ENCODE results near the gene PIGO. TPM values are rescaled to one million over a fixed set of nuclear protein-coding genes. Genes with fewer than 3 reads are reported as not detected.

Gene PIGO
- total RNA-seq, 1 experiment from 2014 or later = 23.4 TPM

- Histone ChIP-seq H4K91ac (ENCODE audit: insufficient read length, low read depth, low read length) (no peak overlapping the region), H3K14ac (ENCODE audit: insufficient read depth, low read length) (no peak overlapping the region), H2AK5ac (ENCODE audit: insufficient read length, low read length) (no peak overlapping the region), H4K20me1 (ENCODE audit: control insufficient read depth, insufficient read depth, insufficient read length) (no peaks in the 10 kb centered on the region), H3T11ph (ENCODE audit: low read length) (no peak overlapping the region), H3K27ac (ENCODE audit: insufficient read length, low read depth, low read length) (no peak overlapping the region), H4K8ac (replicated peaks; ENCODE audit: insufficient read length, low read depth, low read length) (no peak overlapping the region), H3K56ac (ENCODE audit: insufficient read length, low read depth, low read length) (no peak overlapping the region), H2BK15ac (ENCODE audit: low read depth, low read length) (no peak overlapping the region), H4K5ac (ENCODE audit: insufficient read length, low read depth, low read length) (no peak overlapping the region), H3K4me1 (ENCODE audit: insufficient read depth, low read length) (no peaks in the 10 kb centered on the region), H3K79me2 (ENCODE audit: insufficient read depth, low read length) (peaks cover 5% of the 10 kb centered on the region; the same call in 1 of the 2 replicates), H3K4me2 (ENCODE audit: insufficient read depth, insufficient read length, low read length) (no peak overlapping the region), H2BK5ac (ENCODE audit: insufficient read length, low read length) (no peak overlapping the region), H2BK12ac (ENCODE audit: insufficient read length, low read depth, low read length) (no peak overlapping the region), H3K9me3 (ENCODE audit: control insufficient read depth, low read depth, low read length) (no peaks in the 10 kb centered on the region), H3K4ac (ENCODE audit: low read depth, low read length) (no peak overlapping the region), H3K23me2 (ENCODE audit: insufficient read length, low read depth, low read length, poor library complexity, severe bottlenecking) (peaks cover 10% of the 10 kb centered on the region), H3K9ac (ENCODE audit: extremely low read depth, insufficient read length, low read length) (no peak overlapping the region), H3K18ac (ENCODE audit: insufficient read length, low read depth, low read length) (no peak overlapping the region), H2BK20ac (ENCODE audit: low read depth, low read length, poor library complexity, severe bottlenecking) (no peak overlapping the region), H2BK120ac (ENCODE audit: low read depth, low read length, poor library complexity, severe bottlenecking) (no peak overlapping the region), H3K23ac (ENCODE audit: insufficient read length, low read depth, low read length) (no peak overlapping the region), H3K79me1 (ENCODE audit: insufficient read depth, low read depth, low read length, poor library complexity, severe bottlenecking) (peaks cover 9% of the 10 kb centered on the region), H2AFZ (ENCODE audit: low read length) (no peak overlapping the region), H3K27me3 (ENCODE audit: insufficient read depth, low read length) (no peaks in the 10 kb centered on the region)
- no peak for TF ChIP-seq CTCF (conservative IDR thresholded peaks at IDR 0.05)
- H3K36me3 Mint-ChIP-seq (ENCODE audit: insufficient read depth in 1 of 3, low read depth in 3 of 3) = peaks cover 10 to 32% (median 28%) of the 10 kb centered on the region in 3 experiments
- H3K27ac Mint-ChIP-seq = peak overlapping the region in 1 of 3 experiments; percentile 44; a peak in 2 of 7 replicates
- H3K27me3 Mint-ChIP-seq (ENCODE audit: low read depth) = no peaks in the 10 kb centered on the region
- H3K9me3 Mint-ChIP-seq = no peaks in the 10 kb centered on the region; a peak in 1 of 5 replicates
- WGBS (ENCODE audit: extremely low coverage, insufficient read length, low lambda C conversion rate) = no CpG with 5 or more reads among the region's 13 CpGs
- peaks cover 21 to 23% of the 10 kb centered on the region in 2 experiments for H3K4me1 Mint-ChIP-seq
- no peak overlapping the region; a peak in 1 of 5 replicates for H3K4me3 Mint-ChIP-seq
- no peak for DNase-seq
Observed at GRCh38 chr9:35105571-35106342, 9.4 kb upstream of the PIGO start.

Data from H9 (cell line).